ENCODE data around the gene TMEM47.

GRCh38 chrX:34631479-34632220 lies 25.4 kb downstream of the TMEM47 start:
- TF ChIP-seq CTCF (IDR thresholded peaks at IDR 0.05) (no peak), POLR2A (IDR thresholded peaks at IDR 0.05) (no peak), POLR2AphosphoS5 (IDR thresholded peaks at IDR 0.05) (no peak)

Measured in upper lobe of left lung (tissue), 4 donors.